GM18951 (cell line): ENCODE results near the gene COTL1.

Experiments
- POLR2A ChIP-seq: IDR thresholded peaks from 4 replicates; pipeline ENCODE4 v1.6.1; 2011; ENCODE audit warnings: mild to moderate bottlenecking; ENCODE audit not compliant: insufficient read length, insufficient read depth; ENCODE audit errors: extremely low read depth
- in situ Hi-C: fragments of 300-500 bp; cut with MboI; formaldehyde crosslinking; loops from one replicate; pipeline ENCODE4 v1.12.0; 2022; ENCODE audit warnings: low sequenced_read_pairs, mixed read lengths, inconsistent platforms; ENCODE audit not compliant: unreplicated experiment

The COTL1 gene

GRCh38 chr16:84633622-84634021 lies 15.7 kb upstream of the COTL1 start:
- in situ Hi-C loops, result loop anchor here (10.0 kb wide), 1 partner anchor 91 kb away; no protein-coding TSS in a partner anchor

DNA sequence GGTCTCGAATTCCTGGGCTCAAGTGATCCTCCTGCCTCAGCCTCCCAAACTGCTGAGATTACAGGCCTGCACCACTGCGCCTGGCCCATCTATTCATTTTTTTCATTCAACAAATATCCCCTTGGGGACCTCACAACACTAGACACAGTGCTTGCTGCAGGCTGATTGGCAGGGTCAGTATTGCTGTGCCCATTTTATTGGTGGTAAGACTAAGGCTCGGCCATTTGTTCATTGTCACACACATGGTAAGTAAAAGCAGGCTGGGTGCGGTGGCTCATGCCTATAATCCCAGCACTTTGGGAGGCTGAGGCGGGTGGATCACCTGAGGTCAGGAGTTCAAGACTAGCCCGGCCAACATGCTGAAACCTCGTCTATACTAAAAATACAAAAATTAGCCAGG lies 15.0 kb upstream of the COTL1 start:
- in situ Hi-C loops, result loop anchor here (10.0 kb wide), 1 partner anchor 92 kb away; no protein-coding TSS in a partner anchor

More at GRCh38 chr16:84633622-84634021, 15.7 kb upstream of the COTL1 start:
- TF ChIP-seq POLR2A, result no peak

GRCh38 chr16:84631886-84632285 lies 14.0 kb upstream of the COTL1 start:
- TF ChIP-seq POLR2A, result no peak
- in situ Hi-C loops, result loop anchor here (10.0 kb wide), 1 partner anchor 93 kb away; no protein-coding TSS in a partner anchor

GRCh38 chr16:84631153-84631466 lies 13.2 kb upstream of the COTL1 start:
- in situ Hi-C loops, result loop anchor here (10.0 kb wide), 1 partner anchor 94 kb away; no protein-coding TSS in a partner anchor
- TF ChIP-seq POLR2A, result no peak

- in situ Hi-C loops, result loop anchor here (10.0 kb wide), 1 partner anchor 94 kb away; no protein-coding TSS in a partner anchor
- TF ChIP-seq POLR2A, result no peak
These were observed 12.7 kb upstream of the COTL1 start for GRCh38 chr16:84630446-84631152.

DNA sequence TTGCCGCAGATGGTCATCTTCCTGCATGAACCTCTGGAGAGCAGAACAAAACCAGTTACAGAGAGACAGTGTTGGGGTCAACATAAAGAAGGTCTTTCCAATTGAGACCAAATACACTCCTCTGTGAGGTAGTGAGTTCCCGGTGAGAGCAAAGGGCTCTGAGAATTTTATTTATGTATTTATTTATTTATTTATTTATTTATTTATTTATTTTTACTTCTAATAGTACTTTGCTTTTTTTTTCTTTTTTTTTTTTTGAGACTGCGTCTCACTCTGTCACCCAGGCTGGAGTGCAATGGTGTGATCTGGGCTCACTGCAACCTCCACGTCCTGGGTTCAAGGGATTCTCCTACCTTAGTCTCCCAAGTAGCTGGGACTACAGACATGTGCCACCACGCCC lies 12.1 kb upstream of the COTL1 start:
- no peak for TF ChIP-seq POLR2A

GRCh38 chr16:84629580-84629979 lies 11.7 kb upstream of the COTL1 start:
- in situ Hi-C loops, result loop anchor here (10.0 kb wide), 1 partner anchor 355 kb away; no protein-coding TSS in a partner anchor
- TF ChIP-seq POLR2A, result no peak

More for the DNA sequence above, 12.1 kb upstream of the COTL1 start:
- in situ Hi-C loops, result loop anchor here (10.0 kb wide), 1 partner anchor 95 kb away; no protein-coding TSS in a partner anchor

- in situ Hi-C loops, result loop anchor here (10.0 kb wide), 1 partner anchor 353 kb away; no protein-coding TSS in a partner anchor
- TF ChIP-seq POLR2A, result no peak
These were observed 10.4 kb upstream of the COTL1 start for GRCh38 chr16:84628226-84628731.

- in situ Hi-C loops, result loop anchor here (10.0 kb wide), 1 partner anchor 351 kb away; no protein-coding TSS in a partner anchor
These were observed 7.7 kb upstream of the COTL1 start for GRCh38 chr16:84625556-84625955.

GRCh38 chr16:84620913-84621312 lies 3.0 kb upstream of the COTL1 start:
- in situ Hi-C loops, result loop anchor here (5.0 to 10.0 kb wide), 2 partner anchors 109 to 346 kb away; no protein-coding TSS in a partner anchor

More at GRCh38 chr16:84625556-84625955, 7.7 kb upstream of the COTL1 start:
- TF ChIP-seq POLR2A, result no peak

GRCh38 chr16:84618581-84619460 lies 943 bp upstream of the COTL1 start:
- in situ Hi-C loops, result no loop called here
- TF ChIP-seq POLR2A, result no peak

GRCh38 chr16:84617041-84617790 lies 662 bp downstream of the COTL1 start:
- in situ Hi-C loops, result no loop called here

More at GRCh38 chr16:84617041-84617790, 662 bp downstream of the COTL1 start:
- TF ChIP-seq POLR2A, result no peak
